Sigmoid colon (tissue), 7 donors: ENCODE data around the gene CDH18. TPM values are rescaled to one million over a fixed set of nuclear protein-coding genes. Genes with fewer than 3 reads are reported as not detected.

Experiments
- DNase-seq: peaks from one replicate; pipeline ENCODE4 v3.0.0-alpha.2; 2019
- H3K27ac ChIP-seq, 4 donors: fragments of 200-600 bp; sonication (generic); one replicate each; pipeline ENCODE4 v1.5.1; 2016 to 2019; ENCODE audit warnings: mild to moderate bottlenecking in 1 of 4
- H3K27me3 ChIP-seq, 3 donors: fragments of 200-600 bp; sonication (generic); one replicate each; pipeline ENCODE4 v1.5.1; 2019; ENCODE audit warnings: mild to moderate bottlenecking in 1 of 3
- H3K36me3 ChIP-seq, 4 donors: fragments of 200-600 bp; sonication (generic); one replicate each; pipeline ENCODE4 v1.5.1; 2016 to 2019
- H3K4me1 ChIP-seq, 4 donors: fragments of 200-600 bp; sonication (generic); one replicate each; pipeline ENCODE4 v1.5.1; 2017 to 2019
- H3K4me3 ChIP-seq, 4 donors: fragments of 200-600 bp; sonication (generic); one replicate each; pipeline ENCODE4 v1.5.1; 2017 to 2019; ENCODE audit warnings: mild to moderate bottlenecking in 2 of 4, moderate library complexity in 1 of 4
- H3K9me3 ChIP-seq, 4 donors: fragments of 200-600 bp in 3 of 4; sonication (generic) in 3 of 4; one replicate each; pipeline versions ENCODE4 v1.5.1 to v1.6.1; 2013 to 2019
- EP300 ChIP-seq, 4 donors: sonication (generic); formaldehyde crosslinking; IDR thresholded peaks; one replicate each; pipeline ENCODE4 v1.6.1; 2017; ENCODE audit warnings: antibody characterized with exemption in 4 of 4
- POLR2A ChIP-seq, 2 donors: fragments of 450-650 bp; IDR thresholded peaks; one replicate each; pipeline ENCODE4 v1.6.1; 2016; ENCODE audit warnings: antibody characterized with exemption in 2 of 2, mild to moderate bottlenecking in 2 of 2, moderate library complexity in 2 of 2
- POLR2AphosphoS5 ChIP-seq, 4 donors: sonication (generic); formaldehyde crosslinking; IDR thresholded peaks; one replicate each; pipeline ENCODE4 v1.6.1; 2017; ENCODE audit warnings: antibody characterized with exemption in 4 of 4
- WGBS, 2 donors: extraction: QIAGEN DNeasy Blood & Tissue Kit; methylation state at CpG; one replicate each; pipeline ENCODE4 v1.1.7; 2013; 5-methylcytosine and 5-hydroxymethylcytosine counted together
- intact Hi-C: fragments of 100-400 bp; cut with DNase I; formaldehyde crosslinking; loops from one replicate; pipeline ENCODE4 v1.15.1; 2023
- polyA plus RNA-seq, 3 donors: library from polyadenylated mRNA; stranded (reverse); fragments of 200-250 nt; gene quantifications; one replicate each; pipeline ENCODE4 v1.2.3, GENCODE V29; 2013
- total RNA-seq, 4 donors: library from RNA; depleted of rRNA; stranded (reverse); fragments of >200 nt; gene quantifications; one replicate each; pipeline ENCODE4 v1.1.0, GENCODE V29; 2016
- TF ChIP-seq, protein P1 (sequence below), 4 experiments: fragments of 450-650 bp in 3 of 4; fragments of 200-600 bp in 1 of 4; IDR thresholded peaks; one replicate each; pipeline ENCODE4 v1.5.1; 2016 to 2019; ENCODE audit warnings: antibody characterized with exemption in 4 of 4, mild to moderate bottlenecking in 3 of 4, moderate library complexity in 2 of 4
- donor health status: healthy with polysubstance abuse.
- donor health status: Bipolar disorder and iron deficiency.
- donor health status: healthy.

Gene CDH18
- total and polyA plus RNA-seq, 7 donors: not detected

DNA sequence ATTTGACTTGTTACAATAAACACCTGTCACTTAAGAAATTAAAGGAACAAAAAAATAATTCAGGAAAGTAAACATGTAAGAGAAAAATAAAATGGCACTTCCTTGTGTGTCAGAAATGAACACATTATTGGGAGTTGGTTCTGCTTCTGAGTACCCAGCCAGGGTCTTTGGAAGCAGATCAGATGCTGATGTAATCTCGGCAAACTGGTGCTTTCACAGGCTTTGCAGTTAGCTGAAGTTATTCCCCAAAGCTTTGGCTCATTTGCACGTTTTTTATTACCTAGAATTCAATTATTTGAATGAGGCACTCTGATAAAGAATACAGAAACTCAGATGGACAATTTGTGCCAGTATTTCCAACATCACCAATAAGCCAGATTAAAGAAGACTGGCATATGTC lies 10.9 kb downstream of the CDH18 start:
- DNase-seq: no peak
- Histone ChIP-seq H3K27ac (no peak overlapping the region), H3K4me3 (no peak overlapping the region), H3K36me3 (no peaks in the 10 kb centered on the region), H3K4me1 (no peaks in the 10 kb centered on the region), H3K27me3 (no peaks in the 10 kb centered on the region), H3K9me3 (no peaks in the 10 kb centered on the region)
- WGBS, 2 donors: 33 to 62% methylated on average over 2 of the region's 2 CpGs
- no peak for TF ChIP-seq POLR2AphosphoS5 (IDR thresholded peaks at IDR 0.05)
- TF ChIP-seq, protein P1, sequence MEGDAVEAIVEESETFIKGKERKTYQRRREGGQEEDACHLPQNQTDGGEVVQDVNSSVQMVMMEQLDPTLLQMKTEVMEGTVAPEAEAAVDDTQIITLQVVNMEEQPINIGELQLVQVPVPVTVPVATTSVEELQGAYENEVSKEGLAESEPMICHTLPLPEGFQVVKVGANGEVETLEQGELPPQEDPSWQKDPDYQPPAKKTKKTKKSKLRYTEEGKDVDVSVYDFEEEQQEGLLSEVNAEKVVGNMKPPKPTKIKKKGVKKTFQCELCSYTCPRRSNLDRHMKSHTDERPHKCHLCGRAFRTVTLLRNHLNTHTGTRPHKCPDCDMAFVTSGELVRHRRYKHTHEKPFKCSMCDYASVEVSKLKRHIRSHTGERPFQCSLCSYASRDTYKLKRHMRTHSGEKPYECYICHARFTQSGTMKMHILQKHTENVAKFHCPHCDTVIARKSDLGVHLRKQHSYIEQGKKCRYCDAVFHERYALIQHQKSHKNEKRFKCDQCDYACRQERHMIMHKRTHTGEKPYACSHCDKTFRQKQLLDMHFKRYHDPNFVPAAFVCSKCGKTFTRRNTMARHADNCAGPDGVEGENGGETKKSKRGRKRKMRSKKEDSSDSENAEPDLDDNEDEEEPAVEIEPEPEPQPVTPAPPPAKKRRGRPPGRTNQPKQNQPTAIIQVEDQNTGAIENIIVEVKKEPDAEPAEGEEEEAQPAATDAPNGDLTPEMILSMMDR (IDR thresholded peaks at IDR 0.05): no peak
- no peak for TF ChIP-seq EP300 (IDR thresholded peaks at IDR 0.05)
- TF ChIP-seq POLR2A (IDR thresholded peaks at IDR 0.05): no peak
- intact Hi-C loops: no loop called here

DNA sequence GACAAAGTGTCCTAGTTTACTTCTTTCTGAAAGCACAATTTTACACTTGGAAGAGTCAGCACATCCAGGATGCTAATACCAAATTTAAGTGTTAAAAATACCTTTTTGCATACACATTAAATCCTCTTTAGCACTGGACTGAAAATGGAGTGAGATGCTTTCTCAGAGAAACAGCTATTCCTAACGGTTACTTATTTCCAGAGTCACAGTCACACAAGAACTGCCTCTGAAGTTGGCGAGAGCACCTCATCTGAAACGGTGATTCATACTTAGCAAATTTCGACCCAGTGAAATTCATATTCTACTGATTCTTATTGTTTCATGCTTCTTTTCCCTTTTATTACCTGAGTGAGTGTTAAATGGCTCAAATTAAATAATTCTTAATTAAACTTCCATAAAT lies 12.2 kb downstream of the CDH18 start:
- intact Hi-C loops: no loop called here
- no peak overlapping the region for H3K4me3 ChIP-seq
- no peaks in the 10 kb centered on the region for H3K4me1 ChIP-seq
- H3K27ac ChIP-seq: no peak overlapping the region
- H3K9me3 ChIP-seq: no peaks in the 10 kb centered on the region
- WGBS, 2 donors: 51 to 81% methylated on average over 4 of the region's 4 CpGs
- no peak for DNase-seq
- TF ChIP-seq POLR2A (IDR thresholded peaks at IDR 0.05) (no peak), EP300 (IDR thresholded peaks at IDR 0.05) (no peak), POLR2AphosphoS5 (IDR thresholded peaks at IDR 0.05) (no peak)
- TF ChIP-seq, protein P1 (IDR thresholded peaks at IDR 0.05): no peak
- H3K36me3 ChIP-seq: no peaks in the 10 kb centered on the region
- no peaks in the 10 kb centered on the region for H3K27me3 ChIP-seq

DNA sequence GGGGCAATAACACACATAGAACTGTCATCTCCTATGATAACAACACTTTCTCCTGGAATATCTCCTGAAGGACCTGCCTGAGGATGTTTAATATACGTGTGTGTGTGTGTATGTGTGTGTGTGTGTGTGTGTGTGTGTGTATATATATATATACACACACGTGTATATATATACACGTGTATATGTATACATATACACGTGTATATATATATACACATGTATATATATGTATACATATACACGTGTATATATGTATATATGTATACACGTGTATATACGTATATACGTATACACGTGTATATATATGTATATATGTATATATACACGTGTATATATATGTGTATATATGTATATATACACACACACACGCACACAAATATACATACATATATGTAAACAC lies 27.5 kb downstream of the CDH18 start:
- Histone ChIP-seq H3K4me3 (no peak overlapping the region), H3K4me1 (no peaks in the 10 kb centered on the region), H3K36me3 (no peaks in the 10 kb centered on the region), H3K27ac (no peak overlapping the region), H3K27me3 (no peaks in the 10 kb centered on the region), H3K9me3 (no peaks in the 10 kb centered on the region)
- intact Hi-C loops: no loop called here
- TF ChIP-seq, protein P1 (IDR thresholded peaks at IDR 0.05): no peak
- TF ChIP-seq EP300 (IDR thresholded peaks at IDR 0.05): no peak
- TF ChIP-seq POLR2A (IDR thresholded peaks at IDR 0.05): no peak
- no peak for TF ChIP-seq POLR2AphosphoS5 (IDR thresholded peaks at IDR 0.05)
- 79 to 81% methylated on average over 11 of the region's 11 CpGs for WGBS, 2 donors
- DNase-seq: no peak

DNA sequence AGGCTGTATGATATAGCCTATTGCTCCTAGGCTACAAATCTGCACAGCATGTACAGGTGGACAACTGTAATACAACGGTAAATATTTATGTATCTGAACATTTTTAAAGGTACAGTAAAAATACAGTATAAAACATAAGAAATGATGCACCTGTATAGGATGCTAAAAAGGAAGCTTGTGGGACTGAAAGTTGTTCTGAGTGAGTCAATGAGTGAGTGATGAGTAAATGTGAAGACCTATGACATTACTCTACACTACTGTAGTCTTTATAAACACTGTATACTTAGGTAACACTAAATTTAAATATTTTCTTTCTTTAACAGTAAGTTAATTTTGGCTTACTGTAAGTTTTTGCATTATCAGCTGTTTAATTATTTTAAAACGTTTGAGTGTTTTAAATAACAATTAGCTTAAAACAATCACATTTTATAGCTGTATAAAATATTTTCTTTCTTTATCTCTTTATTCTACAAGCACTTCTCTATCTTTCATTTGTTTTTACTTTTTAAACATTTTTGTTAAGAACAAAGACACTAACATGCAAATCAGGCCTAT lies 28.1 kb downstream of the CDH18 start:
- Histone ChIP-seq H3K36me3 (no peaks in the 10 kb centered on the region), H3K27ac (no peak overlapping the region), H3K4me3 (no peak overlapping the region), H3K27me3 (no peaks in the 10 kb centered on the region), H3K4me1 (no peaks in the 10 kb centered on the region), H3K9me3 (no peaks in the 10 kb centered on the region)
- TF ChIP-seq EP300 (IDR thresholded peaks at IDR 0.05): no peak
- TF ChIP-seq POLR2A (IDR thresholded peaks at IDR 0.05): no peak
- intact Hi-C loops: no loop called here
- 52 to 71% methylated on average over 2 of the region's 2 CpGs for WGBS, 2 donors
- DNase-seq: no peak

DNA sequence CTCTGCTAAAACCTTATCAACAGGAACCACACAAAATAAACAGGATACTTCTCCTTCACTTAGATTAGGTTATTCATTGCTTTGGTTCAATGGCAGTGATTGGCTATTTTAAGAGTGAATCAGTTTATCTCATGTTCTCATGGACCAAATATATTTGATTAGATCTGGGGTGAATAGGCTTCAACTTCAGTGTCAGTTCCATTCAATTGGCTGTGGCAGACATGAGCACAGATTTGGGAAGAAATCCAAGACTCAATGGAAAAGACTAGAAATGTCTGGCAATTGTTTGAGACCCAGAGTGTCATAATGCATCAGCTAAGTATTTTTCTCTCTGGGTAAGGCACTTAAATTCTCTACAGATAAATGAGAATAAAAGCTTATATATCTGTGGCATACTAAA lies 37.1 kb downstream of the CDH18 start:
- Histone ChIP-seq H3K27me3 (no peaks in the 10 kb centered on the region), H3K27ac (no peak overlapping the region), H3K36me3 (no peaks in the 10 kb centered on the region), H3K4me3 (no peak overlapping the region), H3K4me1 (no peaks in the 10 kb centered on the region), H3K9me3 (no peaks in the 10 kb centered on the region)
- intact Hi-C loops: no loop called here
- no peak for TF ChIP-seq EP300 (IDR thresholded peaks at IDR 0.05)
- no peak for TF ChIP-seq POLR2A (IDR thresholded peaks at IDR 0.05)
- TF ChIP-seq, protein P1 (IDR thresholded peaks at IDR 0.05): no peak
- no peak for TF ChIP-seq POLR2AphosphoS5 (IDR thresholded peaks at IDR 0.05)
- no peak for DNase-seq
